GM12878 (cell line): ENCODE results near the gene VNN1. TPM values are rescaled to one million over a fixed set of nuclear protein-coding genes. Genes with fewer than 3 reads are reported as not detected.

Source experiments
- ATAC-seq: fragments of 200-7000 bp; cut with Tn5 transposase; 3 replicates; pipeline ENCODE4 v1.9.1; 2020; ENCODE audit warnings: mild to moderate bottlenecking, moderate library complexity
- BruUV-seq: library from RNA; stranded (reverse); fragments of 400-500 nt; replicated peaks from 2 replicates; lab custom pipeline; 2021; lab: Mats Ljungman, UMichigan
- CTCF ChIA-PET: fragments of 300-600 bp; sonication (Branson Sonifier 250); formaldehyde crosslinking; extraction: SDS; loops from one replicate; lab custom pipeline; 2021; ENCODE audit warnings: inconsistent platforms; lab: Yijun Ruan, JAX
- POLR2A ChIA-PET: fragments of 350-600 bp; formaldehyde crosslinking; extraction: SDS; loops from one replicate; lab custom pipeline; 2021; ENCODE audit warnings: inconsistent platforms; lab: Charles Lee
- RAD21 ChIA-PET: fragments of 300-600 bp; sonication (Branson Sonifier 250); formaldehyde crosslinking; loops from one replicate; lab custom pipeline; 2023; ENCODE audit warnings: antibody characterized with exemption; ENCODE audit not compliant: unreplicated experiment; lab: Charles Lee
- SMC1A ChIA-PET: fragments of 300-600 bp; sonication (Branson Sonifier 250); formaldehyde crosslinking; loops from one replicate; lab custom pipeline; 2023; ENCODE audit not compliant: unreplicated experiment, uncharacterized antibody; lab: Charles Lee
- DNase-seq: peaks from one replicate; pipeline ENCODE4 v3.0.0-alpha.2; 2011; ENCODE audit warnings: low read depth, low spot score
- FAIRE-seq: peaks from 3 replicates; lab custom pipeline; 2011; peaks lifted over from hg19 to GRCh38; lab: Jason Lieb, UNC
- H2AFZ ChIP-seq: 2 replicates; pipeline ENCODE4 v1.6.0; 2011; ENCODE audit warnings: low read depth, low read length, control low read depth; ENCODE audit not compliant: control insufficient read depth
- H3K27ac ChIP-seq: 2 replicates; pipeline ENCODE4 v1.5.1; 2011; ENCODE audit warnings: control low read depth; ENCODE audit not compliant: control insufficient read depth, insufficient read depth
- H3K27me3 ChIP-seq, 2 experiments: replicated peaks in 1 of 2; 2 replicates each; pipeline versions ENCODE4 v1.6.0 to v1.6.1; 2011; ENCODE audit warnings: low read length in 1 of 2; ENCODE audit not compliant: control insufficient read depth in 2 of 2, insufficient read depth in 2 of 2
- H3K36me3 ChIP-seq, 2 experiments: 2 replicates each; pipeline ENCODE4 v1.5.1; 2011; ENCODE audit warnings: low read length in 1 of 2; ENCODE audit not compliant: control insufficient read depth in 2 of 2, insufficient read depth in 2 of 2
- H3K4me1 ChIP-seq: 2 replicates; pipeline ENCODE4 v1.6.1; 2011; ENCODE audit warnings: mild to moderate bottlenecking, low read length, moderate library complexity, mixed read lengths; ENCODE audit not compliant: control insufficient read depth, insufficient read depth
- H3K4me2 ChIP-seq: 2 replicates; pipeline ENCODE4 v1.6.0; 2011; ENCODE audit warnings: control low read depth; ENCODE audit not compliant: control insufficient read depth, insufficient read depth
- H3K4me3 ChIP-seq: fragments of 200-600 bp; sonication (generic); 2 replicates; pipeline ENCODE4 v1.5.1; 2016
- H3K79me2 ChIP-seq: 2 replicates; pipeline ENCODE4 v1.6.0; 2011; ENCODE audit warnings: low read length; ENCODE audit not compliant: control insufficient read depth, insufficient read depth
- H3K9ac ChIP-seq: 2 replicates; pipeline ENCODE4 v1.8.0; 2011; ENCODE audit warnings: low read length, control low read depth, mixed read lengths; ENCODE audit not compliant: control insufficient read depth, insufficient read depth
- H3K9me3 ChIP-seq: replicated peaks from 3 replicates; pipeline ENCODE4 v1.5.1; 2011; ENCODE audit warnings: mild to moderate bottlenecking, low read length; ENCODE audit not compliant: control insufficient read depth, insufficient read depth
- H4K20me1 ChIP-seq: 2 replicates; pipeline ENCODE4 v1.6.0; 2011; ENCODE audit not compliant: control insufficient read depth, insufficient read depth
- ATF7 ChIP-seq: fragments of 450-650 bp; IDR thresholded peaks from 2 replicates; pipeline ENCODE4 v1.6.1; 2016; ENCODE audit warnings: low read depth, mild to moderate bottlenecking
- BACH1 ChIP-seq: fragments of 450-650 bp; IDR thresholded peaks from 2 replicates; pipeline ENCODE4 v1.6.1; 2017; ENCODE audit warnings: mild to moderate bottlenecking, borderline replicate concordance
- E2F4 ChIP-seq: IDR thresholded peaks from 2 replicates; pipeline ENCODE4 v1.6.1; 2012; ENCODE audit warnings: low read depth, low read length, improper control_type of control experiment
- GATAD2B ChIP-seq: fragments of 450-650 bp; conservative IDR thresholded peaks from 2 replicates; pipeline ENCODE4 v1.6.1; 2017; ENCODE audit warnings: low read depth, mild to moderate bottlenecking, moderate library complexity
- HSF1 ChIP-seq: fragments of 150-350 bp; IDR thresholded peaks from 2 replicates; pipeline ENCODE4 v1.6.1; 2014; ENCODE audit warnings: mild to moderate bottlenecking, low read depth, low read length
- MAX ChIP-seq: IDR thresholded peaks from 2 replicates; pipeline ENCODE4 v1.6.1; 2012; ENCODE audit warnings: low read depth, low read length, improper control_type of control experiment
- NFYB ChIP-seq: IDR thresholded peaks from 2 replicates; pipeline ENCODE4 v1.6.1; 2011; ENCODE audit warnings: low read depth, mild to moderate bottlenecking, low read length, improper control_type of control experiment, moderate library complexity; ENCODE audit not compliant: insufficient read depth
- PBX3 ChIP-seq: IDR thresholded peaks from 2 replicates; pipeline ENCODE4 v1.6.1; 2011; ENCODE audit warnings: mild to moderate bottlenecking, low read depth, low read length, moderate library complexity; ENCODE audit not compliant: insufficient replicate concordance
- POLR2A ChIP-seq: IDR thresholded peaks from 2 replicates; pipeline ENCODE4 v1.6.1; 2011; ENCODE audit warnings: low read depth, mild to moderate bottlenecking, low read length
- RAD21 ChIP-seq: IDR thresholded peaks from 2 replicates; pipeline ENCODE4 v1.6.1; 2011; ENCODE audit warnings: mild to moderate bottlenecking, low read depth, low read length, moderate library complexity; ENCODE audit not compliant: insufficient read depth
- RUNX3 ChIP-seq: IDR thresholded peaks from 2 replicates; pipeline ENCODE4 v1.6.1; 2012; ENCODE audit warnings: low read length, inconsistent platforms
- SMAD1 ChIP-seq: fragments of 450-650 bp; IDR thresholded peaks from 2 replicates; pipeline ENCODE4 v1.6.1; 2018; ENCODE audit warnings: mild to moderate bottlenecking, low read depth; ENCODE audit not compliant: partially characterized antibody
- SREBF2 ChIP-seq: IDR thresholded peaks from 2 replicates; pipeline ENCODE4 v1.6.1; 2012; ENCODE audit warnings: mild to moderate bottlenecking, low read length
- STAT1 ChIP-seq: fragments of 450-650 bp; conservative IDR thresholded peaks from 2 replicates; pipeline ENCODE4 v1.6.1; 2014; ENCODE audit warnings: antibody characterized with exemption, mild to moderate bottlenecking
- SUPT20H ChIP-seq: IDR thresholded peaks from 2 replicates; pipeline ENCODE4 v1.6.1; 2011; ENCODE audit warnings: low read depth, mild to moderate bottlenecking, low read length, moderate library complexity, borderline replicate concordance; ENCODE audit not compliant: control insufficient read depth
- TCF3 ChIP-seq: IDR thresholded peaks from 2 replicates; pipeline ENCODE4 v1.6.1; 2012; ENCODE audit warnings: low read depth, mild to moderate bottlenecking, low read length, borderline replicate concordance; ENCODE audit not compliant: insufficient read depth
- ZNF217 ChIP-seq: fragments of 450-650 bp; IDR thresholded peaks from 2 replicates; pipeline ENCODE4 v1.6.1; 2017; ENCODE audit warnings: antibody characterized with exemption, mild to moderate bottlenecking
- WGBS: methylation state at CpG from one replicate; pipeline ENCODE4 v1.1.6; 2016; ENCODE audit warnings: low lambda C conversion rate; ENCODE audit not compliant: insufficient replicate concordance, insufficient coverage; ENCODE audit errors: missing lambda C conversion rate; 5-methylcytosine and 5-hydroxymethylcytosine counted together
- in situ Hi-C: fragments of 300-500 bp; cut with MboI; formaldehyde crosslinking; loops from 9 replicates; pipeline ENCODE4 v1.14.3; 2018; ENCODE audit warnings: mixed read lengths
- intact Hi-C: fragments of 100-400 bp; cut with micrococcal nuclease; formaldehyde crosslinking; loops from one replicate; pipeline ENCODE4 v1.14.2; 2022; ENCODE audit not compliant: unreplicated experiment
- polyA plus RNA-seq, 11 experiments: library from polyadenylated mRNA; depleted of rRNA in 4 of 11; unstranded in 6 of 11; stranded (reverse) in 5 of 11; fragments of >200 nt; fragmentation: Nextera tagmentation in 4 of 11; fragmentation: Illumina TruSeq in 1 of 11; extraction: Ambion mirVana in 4 of 11; extraction: Trizol in 1 of 11; gene quantifications; 1 replicate in 1 of 11; 2 replicates in 10 of 11; pipeline versions ENCODE4 v1.2.1 to v1.2.3, GENCODE V29; 2011 to 2016; ENCODE audit warnings: inconsistent platforms in 2 of 11, missing spikeins in 2 of 11, low read depth in 1 of 11
- total RNA-seq, 4 experiments: library from RNA; depleted of rRNA in 3 of 4; stranded (reverse); fragments of >200 nt in 3 of 4; fragmentation: Illumina TruSeq in 1 of 4; extraction: Trizol in 1 of 4; gene quantifications; 2 replicates each; pipeline versions ENCODE4 v1.2.1 to v1.2.3, GENCODE V29; 2013 to 2021

The VNN1 gene
- total and polyA plus RNA-seq, 10 of the 15 experiments (the other 5 are each of a cell fraction or from before 2014, with no cell fraction given): not detected

GRCh38 chr6:132725471-132725870 is 11.6 kb upstream of the VNN1 start (continued):
- no peak for TF ChIP-seq E2F4
- no peak for TF ChIP-seq MAX
- no peak for TF ChIP-seq SMAD1
- TF ChIP-seq TCF3: no peak
- no peak for TF ChIP-seq GATAD2B
- no peak for TF ChIP-seq PBX3
- TF ChIP-seq RUNX3: no peak

- no peak for ATAC-seq
- no TSS peak for BruUV-seq
- no peak for FAIRE-seq
These were observed 6.0 kb upstream of the VNN1 start for GRCh38 chr6:132719736-132720448.

More at GRCh38 chr6:132719736-132720448, 6.0 kb upstream of the VNN1 start:
- H3K4me3 ChIP-seq: no peak overlapping the region
- no peaks in the 10 kb centered on the region for H4K20me1 ChIP-seq
- intact Hi-C loops: no loop called here
- H3K9ac ChIP-seq: no peak overlapping the region
- RAD21 ChIA-PET: no interaction called here
- in situ Hi-C loops: no loop called here
- POLR2A ChIA-PET: interaction anchor here (0.7 kb wide), 1 partner anchor 63 kb away, joined by 4 read pairs; no protein-coding TSS in a partner anchor
- TF ChIP-seq HSF1 (no peak), POLR2A (no peak), STAT1 (no peak), NFYB (no peak), RAD21 (no peak), ZNF217 (no peak), ATF7 (no peak), SREBF2 (no peak), BACH1 (no peak), SUPT20H (no peak)
- TF ChIP-seq, all 136 proteins: peak for 0
- Histone ChIP-seq H3K4me1 (no peaks in the 10 kb centered on the region), H3K27me3 (0 out of 4 replicates have a peak, but pooled peaks cover 0 to 2% of the 10 kb centered on the region in 2 experiments), H3K36me3 (no peaks in the 10 kb centered on the region), H3K79me2 (no peaks in the 10 kb centered on the region), H3K9me3 (no peaks in the 10 kb centered on the region), H3K4me2 (no peak overlapping the region), H3K27ac (no peak overlapping the region), H2AFZ (no peak overlapping the region)
- WGBS: 62% methylated on average over 10 of the region's 10 CpGs
- SMC1A ChIA-PET: no interaction called here
- DNase-seq: no peak
- CTCF ChIA-PET: interaction anchor here (0.6 to 0.9 kb wide), 2 partner anchors 10 to 833 kb away, joined by 3 read pairs; no protein-coding TSS in a partner anchor
